ENCODE measurements around the gene APMAP. TPM values are rescaled to one million over a fixed set of nuclear protein-coding genes. Genes with fewer than 3 reads are reported as not detected.

The APMAP gene
- total RNA-seq, 4 donors from 2014 or later: 24.2 to 108 (median 29.3) TPM

DNA sequence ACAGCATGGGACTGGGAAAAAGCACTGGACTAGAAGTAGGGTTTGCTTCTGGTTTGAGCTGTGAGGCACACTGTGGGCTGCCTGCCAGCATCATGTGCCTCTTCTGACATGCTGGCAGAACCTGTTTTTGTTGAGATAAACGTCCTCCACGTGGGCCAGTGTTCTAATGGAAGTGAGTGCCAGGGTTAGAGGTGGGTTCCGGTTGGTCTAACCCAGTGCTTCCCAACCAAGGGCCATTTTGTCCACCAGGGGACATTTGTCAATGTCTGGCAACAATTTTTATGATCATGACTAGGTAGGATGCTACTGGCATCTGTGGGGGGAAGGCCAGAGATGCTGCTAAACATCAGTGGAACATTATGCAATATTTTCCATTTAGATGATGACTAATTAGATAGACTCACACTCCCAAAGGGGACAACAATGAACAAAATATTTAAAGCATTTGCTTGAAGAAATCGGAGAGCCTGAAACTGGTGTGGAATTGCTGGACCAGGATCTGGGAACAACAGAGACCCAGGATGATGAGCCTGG lies 7.8 kb upstream of the APMAP start:
- in situ Hi-C loops (cut with MboI; ENCODE audit: low sequenced_read_pairs in 4 of 4): no loop called here
- peaks cover 27 to 30% of the 10 kb centered on the region in 2 donors for H3K4me1 ChIP-seq
- DNase-seq (peak; percentile 74 to 85), ATAC-seq (peak; percentile 86 to 88)
- H3K27me3 ChIP-seq: no peaks in the 10 kb centered on the region
- intact Hi-C loops (cut with DNase I; ENCODE audit: low total_unique reads): no loop called here
- H3K9me3 ChIP-seq: no peaks in the 10 kb centered on the region
- H3K27ac ChIP-seq: peak overlapping the region; percentile 58 to 78 (median 74)
- H3K4me3 ChIP-seq: no peak overlapping the region
- TF ChIP-seq, protein P1, sequence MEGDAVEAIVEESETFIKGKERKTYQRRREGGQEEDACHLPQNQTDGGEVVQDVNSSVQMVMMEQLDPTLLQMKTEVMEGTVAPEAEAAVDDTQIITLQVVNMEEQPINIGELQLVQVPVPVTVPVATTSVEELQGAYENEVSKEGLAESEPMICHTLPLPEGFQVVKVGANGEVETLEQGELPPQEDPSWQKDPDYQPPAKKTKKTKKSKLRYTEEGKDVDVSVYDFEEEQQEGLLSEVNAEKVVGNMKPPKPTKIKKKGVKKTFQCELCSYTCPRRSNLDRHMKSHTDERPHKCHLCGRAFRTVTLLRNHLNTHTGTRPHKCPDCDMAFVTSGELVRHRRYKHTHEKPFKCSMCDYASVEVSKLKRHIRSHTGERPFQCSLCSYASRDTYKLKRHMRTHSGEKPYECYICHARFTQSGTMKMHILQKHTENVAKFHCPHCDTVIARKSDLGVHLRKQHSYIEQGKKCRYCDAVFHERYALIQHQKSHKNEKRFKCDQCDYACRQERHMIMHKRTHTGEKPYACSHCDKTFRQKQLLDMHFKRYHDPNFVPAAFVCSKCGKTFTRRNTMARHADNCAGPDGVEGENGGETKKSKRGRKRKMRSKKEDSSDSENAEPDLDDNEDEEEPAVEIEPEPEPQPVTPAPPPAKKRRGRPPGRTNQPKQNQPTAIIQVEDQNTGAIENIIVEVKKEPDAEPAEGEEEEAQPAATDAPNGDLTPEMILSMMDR (IDR thresholded peaks at IDR 0.05 in 4 of 5, conservative IDR thresholded peaks at IDR 0.05 in 1 of 5): peak in 3 of 5 experiments; percentile 20 to 49 (median 31)
- no peak for TF ChIP-seq POLR2A (IDR thresholded peaks at IDR 0.05)
- H3K36me3 ChIP-seq: no peaks in the 10 kb centered on the region

DNA sequence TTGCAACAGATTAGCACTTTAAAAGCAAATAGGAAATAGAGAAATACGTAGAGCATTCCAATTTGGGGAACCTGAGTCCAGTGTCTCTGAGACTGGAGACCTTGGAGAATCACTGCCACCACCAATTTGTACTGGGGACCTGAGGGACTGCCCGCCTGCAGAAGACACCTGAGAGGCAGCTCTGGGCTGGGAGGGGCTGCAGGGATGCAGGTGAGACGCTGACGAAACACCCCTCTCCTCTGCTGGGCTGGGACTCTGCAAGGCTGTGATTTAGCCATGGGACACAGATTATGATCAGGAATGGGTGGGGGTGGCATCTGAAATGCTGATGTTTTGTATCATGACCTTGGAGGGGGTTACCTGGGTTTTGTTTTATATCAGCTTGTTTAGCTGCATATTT lies 7.0 kb upstream of the APMAP start:
- no peaks in the 10 kb centered on the region for H3K27me3 ChIP-seq
- H3K4me1 ChIP-seq: peaks cover 32 to 34% of the 10 kb centered on the region in 2 donors
- TF ChIP-seq, protein P1 (IDR thresholded peaks at IDR 0.05 in 4 of 5, conservative IDR thresholded peaks at IDR 0.05 in 1 of 5): no peak
- no peak for TF ChIP-seq POLR2A (IDR thresholded peaks at IDR 0.05)
- in situ Hi-C loops (cut with MboI; ENCODE audit: low sequenced_read_pairs in 4 of 4) (loop anchor here (5.0 to 25.0 kb wide), 10 partner anchors 63 to 1362 kb away; partner anchors contain the start of genes ABHD12 (in 3 of the 4), ENTPD6 (in 2 of the 4) and CST3 (in 1 of the 4)), intact Hi-C loops (cut with DNase I; ENCODE audit: low total_unique reads) (no loop called here)
- DNase-seq (no peak), ATAC-seq (no peak)
- no peak overlapping the region for H3K4me3 ChIP-seq
- H3K36me3 ChIP-seq: no peaks in the 10 kb centered on the region
- H3K9me3 ChIP-seq: no peaks in the 10 kb centered on the region
- H3K27ac ChIP-seq: peak overlapping the region; percentile 58 to 78 (median 74)

DNA sequence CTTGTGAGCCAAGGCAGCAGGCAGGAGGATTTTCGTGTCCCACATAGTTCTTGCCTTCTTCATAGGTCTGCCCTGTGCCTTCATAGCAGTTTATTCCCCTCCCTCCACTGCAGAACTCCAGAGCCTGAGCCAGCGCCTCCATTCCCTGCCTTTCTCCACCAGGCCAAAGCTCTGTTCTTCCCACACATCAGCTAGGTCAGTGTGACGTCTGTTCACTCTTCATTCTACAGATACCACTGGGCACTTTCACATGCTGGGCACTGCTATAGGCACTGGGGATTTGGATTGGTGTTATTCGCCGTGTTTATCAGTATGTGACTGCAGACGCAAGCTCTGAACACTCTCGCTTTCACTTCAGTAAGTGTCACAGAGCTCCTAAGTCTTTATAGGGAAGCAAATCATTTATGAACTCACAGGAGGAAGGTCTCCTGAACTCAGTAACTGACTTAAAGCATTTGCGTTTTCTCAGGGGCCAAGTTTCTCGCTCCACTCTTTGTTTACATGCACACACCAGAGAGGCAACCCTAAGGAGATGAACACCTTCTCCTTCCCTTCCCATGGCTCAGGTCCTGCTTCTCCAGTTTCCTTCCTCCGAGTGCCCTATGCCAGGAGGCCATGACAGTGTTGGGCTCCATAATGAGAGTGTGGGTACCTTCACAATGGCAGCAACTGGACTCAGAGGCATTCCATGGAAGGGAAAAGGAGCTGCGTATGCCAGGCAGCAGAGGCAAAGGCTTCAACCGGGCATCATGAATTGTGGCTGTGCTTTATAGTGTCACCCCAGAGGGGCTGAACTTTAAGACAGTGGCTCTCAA lies 6.3 kb upstream of the APMAP start:
- Histone ChIP-seq H3K27ac (peak overlapping the region; percentile 58 to 78 (median 74)), H3K4me1 (peaks cover 33 to 34% of the 10 kb centered on the region in 2 donors), H3K9me3 (no peaks in the 10 kb centered on the region), H3K36me3 (no peaks in the 10 kb centered on the region), H3K4me3 (no peak overlapping the region), H3K27me3 (no peaks in the 10 kb centered on the region)
- in situ Hi-C loops (cut with MboI; ENCODE audit: low sequenced_read_pairs in 4 of 4): loop anchor here (5.0 to 25.0 kb wide), 10 partner anchors 63 to 1362 kb away; partner anchors contain the start of genes ABHD12 (in 3 of the 4), ENTPD6 (in 2 of the 4) and CST3 (in 1 of the 4)
- DNase-seq (no peak), ATAC-seq (no peak)
- TF ChIP-seq, protein P1 (IDR thresholded peaks at IDR 0.05 in 4 of 5, conservative IDR thresholded peaks at IDR 0.05 in 1 of 5): no peak
- no peak for TF ChIP-seq POLR2A (IDR thresholded peaks at IDR 0.05)
- intact Hi-C loops (cut with DNase I; ENCODE audit: low total_unique reads): no loop called here

DNA sequence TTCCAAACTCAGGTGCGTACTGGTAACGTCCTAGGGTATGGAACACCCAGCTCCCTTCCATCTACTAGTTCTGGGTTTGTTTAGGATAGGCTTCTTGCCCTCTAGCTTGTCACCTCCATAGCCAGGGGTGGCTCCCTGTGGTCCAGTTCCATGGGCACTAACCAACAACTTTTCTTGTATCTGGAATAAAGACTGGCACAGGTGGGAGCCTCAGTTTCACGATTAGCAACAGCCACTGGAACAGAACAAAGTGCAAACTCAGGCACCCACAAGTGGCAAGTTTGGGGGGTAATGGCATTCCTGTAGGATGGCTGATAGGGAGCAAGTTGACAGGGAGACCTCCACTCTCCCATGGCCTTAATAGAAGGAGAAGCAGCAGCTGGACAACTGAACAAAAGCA lies 5.6 kb upstream of the APMAP start:
- no peak for ATAC-seq
- Histone ChIP-seq H3K4me1 (peaks cover 37 to 40% of the 10 kb centered on the region in 2 donors), H3K36me3 (no peaks in the 10 kb centered on the region), H3K4me3 (no peak overlapping the region), H3K27me3 (no peaks in the 10 kb centered on the region), H3K9me3 (no peaks in the 10 kb centered on the region), H3K27ac (peak overlapping the region; percentile 58 to 78 (median 74))
- no peak for DNase-seq
- TF ChIP-seq, protein P1 (IDR thresholded peaks at IDR 0.05 in 4 of 5, conservative IDR thresholded peaks at IDR 0.05 in 1 of 5): no peak
- TF ChIP-seq POLR2A (IDR thresholded peaks at IDR 0.05): no peak
- intact Hi-C loops (cut with DNase I; ENCODE audit: low total_unique reads) (no loop called here), in situ Hi-C loops (cut with MboI; ENCODE audit: low sequenced_read_pairs in 4 of 4) (loop anchor here (5.0 to 25.0 kb wide), 10 partner anchors 64 to 1361 kb away; partner anchors contain the start of genes ABHD12 (in 3 of the 4), ENTPD6 (in 2 of the 4) and CST3 (in 1 of the 4))

Data from gastrocnemius medialis (tissue), 4 donors.